HepG2 (cell line): ENCODE measurements around the gene BTN1A1. TPM values are rescaled to one million over a fixed set of nuclear protein-coding genes. Genes with fewer than 3 reads are reported as not detected.

ENCODE experiments used
- HNRNPLL ChIP-seq: fragments of 200-400 bp; formaldehyde crosslinking; IDR thresholded peaks from 2 replicates; pipeline ENCODE4 v1.6.1; 2017; ENCODE audit warnings: mild to moderate bottlenecking, low read depth, low read length; ENCODE audit not compliant: poor library complexity, severe bottlenecking
- HOXA3 ChIP-seq: sonication (generic); formaldehyde crosslinking; IDR thresholded peaks from 2 replicates; pipeline ENCODE4 v1.5.0; 2020; ENCODE audit warnings: missing genetic modification reagents
- MTF1 ChIP-seq: sonication (generic); formaldehyde crosslinking; IDR thresholded peaks from 2 replicates; pipeline ENCODE4 v1.5.0; 2020; ENCODE audit warnings: missing genetic modification reagents
- PRPF4 ChIP-seq: fragments of 200-400 bp; formaldehyde crosslinking; IDR thresholded peaks from 2 replicates; pipeline ENCODE4 v1.6.1; 2016; ENCODE audit warnings: low read length, low read depth; ENCODE audit not compliant: poor library complexity, severe bottlenecking
- ZHX2 ChIP-seq, 2 experiments: sonication (generic) in 1 of 2; formaldehyde crosslinking in 1 of 2; IDR thresholded peaks; 2 replicates each; pipeline versions ENCODE4 v1.6.1 to v1.9.0; 2014 to 2022; ENCODE audit warnings: antibody characterized with exemption in 1 of 2, borderline replicate concordance in 1 of 2, inconsistent platforms in 1 of 2, low read depth in 1 of 2, missing genetic modification reagents in 1 of 2
- ZNF407 ChIP-seq: sonication (generic); formaldehyde crosslinking; IDR thresholded peaks from one replicate; pipeline ENCODE4 v1.5.1; 2020; ENCODE audit warnings: mild to moderate bottlenecking, missing genetic modification reagents; ENCODE audit errors: not compliant biosample characterization
- ZNF687 ChIP-seq: sonication (generic); formaldehyde crosslinking; IDR thresholded peaks from 2 replicates; pipeline ENCODE4 v1.5.1; 2020; ENCODE audit warnings: mild to moderate bottlenecking, missing genetic modification reagents, moderate library complexity
- ZNF720 ChIP-seq: sonication (generic); formaldehyde crosslinking; IDR thresholded peaks from 2 replicates; pipeline ENCODE4 v1.4.0; 2020; ENCODE audit warnings: missing genetic modification reagents
- polyA plus RNA-seq, 8 experiments: library from polyadenylated mRNA; depleted of rRNA in 3 of 8; stranded (reverse) in 7 of 8; unstranded in 1 of 8; fragments of >200 nt; fragmentation: Illumina TruSeq in 4 of 8; extraction: Trizol in 4 of 8; gene quantifications; 2 replicates each; pipeline versions ENCODE4 v1.2.1 to v1.2.3, GENCODE V29; 2011 to 2016; ENCODE audit warnings: low read depth in 4 of 8, missing spikeins in 1 of 8, mixed read lengths in 1 of 8; ENCODE audit not compliant: insufficient read depth in 1 of 8
- total RNA-seq, 5 experiments: library from RNA; depleted of rRNA; stranded (reverse); fragments of >200 nt; fragmentation: Illumina TruSeq; extraction: Trizol; gene quantifications; 2 replicates each; pipeline ENCODE4 v1.2.3, GENCODE V29; 2016; ENCODE audit warnings: low read depth in 1 of 5

BTN1A1 gene
- total and polyA plus RNA-seq, 2 of the 13 experiments (the other 11 are each of a cell fraction or from before 2014, with no cell fraction given): 0.04 TPM; not detected in 1

- peak; percentile 28; the same call in 1 of the 2 replicates for TF ChIP-seq ZHX2 (IDR thresholded peaks at IDR 0.05; ENCODE audit: low read depth)
- TF ChIP-seq ZHX2 (CRISPR knock-in tag; IDR thresholded peaks at IDR 0.05; ENCODE audit: borderline replicate concordance): no peak
- TF ChIP-seq MTF1 (CRISPR knock-in tag): no peak
- no peak for TF ChIP-seq ZNF720
- peak; percentile 14; the same call in 1 of the 2 replicates for TF ChIP-seq HOXA3 (CRISPR knock-in tag)
- peak; percentile 38; the same call in 1 of the 2 replicates for TF ChIP-seq ZNF687 (CRISPR knock-in tag)
- no peak for TF ChIP-seq ZNF407 (CRISPR knock-in tag)
- TF ChIP-seq HNRNPLL: peak; percentile 17
- TF ChIP-seq PRPF4: peak; percentile 9
Measured at GRCh38 chr6:26521600-26522391, 21.7 kb downstream of the BTN1A1 start (continued).
